Measurements from ENCODE around the gene MARK1. TPM values are rescaled to one million over a fixed set of nuclear protein-coding genes. Genes with fewer than 3 reads are reported as not detected.

Gene MARK1
- total and polyA plus RNA-seq, 2 of the 4 experiments (the other 2 are of a cell fraction), result not detected

GRCh38 chr1:220681220-220681880, 153.4 kb downstream of the MARK1 start:
- Histone ChIP-seq H2BK120ac (ENCODE audit: low read depth, low read length) (no peak overlapping the region), H3K14ac (replicated peaks; ENCODE audit: low read depth, low read length) (no peak overlapping the region), H2AK5ac (ENCODE audit: low read depth, low read length) (no peak overlapping the region), H2AFZ (replicated peaks; ENCODE audit: low read length, poor library complexity) (no peak overlapping the region), H3K4me1 (ENCODE audit: control insufficient read depth, insufficient read depth, low read length) (no peaks in the 10 kb centered on the region), H3K4ac (ENCODE audit: low read depth, low read length) (no peak overlapping the region), H3K56ac (ENCODE audit: extremely low read depth, insufficient read depth, low read length) (no peak overlapping the region), H2BK20ac (ENCODE audit: low read depth, low read length) (no peak overlapping the region), H3K4me2 (ENCODE audit: low read depth, low read length) (peak overlapping the region; percentile 61), H3K4me3 (ENCODE audit: insufficient read depth, low read depth, low read length) (no peak overlapping the region), H3K23ac (ENCODE audit: low read depth, low read length) (no peak overlapping the region), H2AK9ac (replicated peaks; ENCODE audit: low read depth, low read length, poor library complexity) (no peak overlapping the region), H3K9ac (ENCODE audit: low read depth, low read length) (no peak overlapping the region), H3K9me3 (ENCODE audit: control insufficient read depth, insufficient read depth, low read length) (no peaks in the 10 kb centered on the region), H4K20me1 (ENCODE audit: insufficient read depth, low read length) (no peaks in the 10 kb centered on the region), H3K79me1 (ENCODE audit: low read depth in 1 of 2, low read length in 2 of 2) (no peaks in the 10 kb centered on the region), H3K36me3 (ENCODE audit: control insufficient read depth, insufficient read depth, low read length) (no peaks in the 10 kb centered on the region), H4K8ac (ENCODE audit: low read depth in 2 of 2, low read length in 2 of 2) (no peak overlapping the region), H3K27me3 (ENCODE audit: control insufficient read depth, insufficient read depth, low read length) (no peaks in the 10 kb centered on the region), H4K91ac (ENCODE audit: insufficient read depth, low read depth, low read length) (no peak overlapping the region), H2BK5ac (ENCODE audit: low read depth, low read length, poor library complexity, severe bottlenecking) (no peak overlapping the region), H2BK15ac (ENCODE audit: low read depth, low read length) (no peak overlapping the region), H4K5ac (ENCODE audit: low read depth, low read length) (no peak overlapping the region), H3K18ac (ENCODE audit: low read depth, low read length) (no peak overlapping the region), H3K9me1 (ENCODE audit: insufficient read depth, low read length) (no peaks in the 10 kb centered on the region), H3K27ac (ENCODE audit: insufficient read depth, low read length) (no peak overlapping the region)
- dilution Hi-C loops (cut with HindIII; ENCODE audit: low sequenced_read_pairs, unreplicated experiment) (no loop called here), in situ Hi-C loops (cut with MboI; ENCODE audit: low sequenced_read_pairs) (no loop called here), intact Hi-C loops (cut with micrococcal nuclease) (no loop called here)
- TF ChIP-seq MXI1 (IDR thresholded peaks at IDR 0.05; ENCODE audit: borderline replicate concordance, low read depth, low read length), result no peak
- DNase-seq (no peak), ATAC-seq (ENCODE audit: low read depth) (no peak)
- no TSS peak for BruUV-seq (replicated peaks)
- ChIA-PET CTCF (interaction anchor here (1.2 kb wide), 1 partner anchor 95 kb away, joined by 3 read pairs; no protein-coding TSS in a partner anchor), POLR2A (ENCODE audit: unreplicated experiment) (no interaction called here)
- WGBS, 2 experiments (ENCODE audit: extremely low coverage in 2 of 2, insufficient read length in 1 of 2), result 100% methylated on average over 1 of the region's 10 CpGs; no CpG with 5 or more reads in 1 of the 2 experiments
